MV-4-11 (cell line): Measurements from ENCODE around the gene ATG4B.

Experiments used
- DNase-seq: peaks from one replicate; lab custom pipeline; 2025; lab: John Stamatoyannopoulos, UW

ATG4B gene

DNA sequence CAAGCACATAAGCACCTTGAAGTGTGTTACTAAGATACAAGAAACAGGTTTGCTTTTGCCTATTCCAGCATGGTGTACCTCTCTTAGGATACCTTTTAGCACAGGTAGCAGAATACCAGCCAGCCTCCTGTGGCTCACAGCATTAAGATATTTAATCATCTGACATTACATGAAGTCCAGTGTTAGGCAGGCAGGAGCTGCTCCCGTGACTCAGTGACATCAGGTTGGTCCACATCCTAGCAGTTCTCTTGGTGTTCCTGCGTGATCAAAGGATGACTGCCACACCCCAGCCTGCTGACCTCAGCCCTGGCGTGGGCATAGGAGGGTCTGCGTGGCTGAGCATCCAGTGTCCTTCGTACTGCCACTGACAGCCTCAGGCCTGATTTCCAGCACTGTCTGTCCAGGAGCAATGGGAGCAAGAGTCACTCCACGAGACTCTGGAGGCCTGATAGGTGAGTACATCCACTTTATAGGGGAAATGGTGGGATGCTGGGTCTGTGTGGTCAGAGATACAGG is 52.8 kb downstream of the ATG4B start:
- no peak for DNase-seq

DNA sequence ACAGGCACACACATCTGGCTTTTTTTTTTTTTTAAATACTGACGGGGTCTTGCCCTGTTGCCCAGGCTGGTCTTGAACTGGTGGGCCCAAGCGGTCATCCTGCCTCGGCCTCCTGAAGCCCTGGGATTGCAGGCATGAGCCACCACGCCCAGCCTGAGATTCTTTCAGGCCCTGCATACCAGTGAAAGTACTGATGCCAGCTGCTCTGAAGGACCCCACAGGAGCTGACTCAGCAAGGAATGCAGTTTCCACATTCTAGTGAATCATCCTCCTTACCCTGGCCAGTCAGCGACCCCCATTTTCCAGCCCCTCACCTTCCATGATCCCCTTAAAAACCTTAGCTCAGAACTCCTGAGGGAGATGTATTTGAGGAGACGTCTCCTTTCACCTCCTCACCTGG is 55.0 kb downstream of the ATG4B start:
- DNase-seq = no peak

DNA sequence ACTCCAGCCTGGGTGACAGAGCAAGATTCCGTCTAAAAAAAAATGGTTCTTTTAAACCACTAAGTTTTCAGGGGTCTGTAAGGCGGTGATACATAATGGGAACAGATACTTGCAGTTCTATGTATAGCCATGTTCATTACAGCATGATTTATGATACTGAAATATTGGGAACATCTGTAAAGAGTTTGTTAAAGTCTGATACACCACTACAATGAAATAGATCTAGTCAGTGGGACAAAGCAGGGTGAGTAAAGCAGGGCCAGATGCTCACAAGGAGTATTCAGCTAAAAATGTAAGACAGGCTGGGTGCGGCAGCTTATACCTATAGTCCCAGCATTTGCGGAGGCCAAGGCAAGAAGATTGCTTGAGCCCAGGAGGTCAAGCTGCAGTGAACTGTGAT is 58.2 kb downstream of the ATG4B start:
- DNase-seq = peak; percentile 36

DNA sequence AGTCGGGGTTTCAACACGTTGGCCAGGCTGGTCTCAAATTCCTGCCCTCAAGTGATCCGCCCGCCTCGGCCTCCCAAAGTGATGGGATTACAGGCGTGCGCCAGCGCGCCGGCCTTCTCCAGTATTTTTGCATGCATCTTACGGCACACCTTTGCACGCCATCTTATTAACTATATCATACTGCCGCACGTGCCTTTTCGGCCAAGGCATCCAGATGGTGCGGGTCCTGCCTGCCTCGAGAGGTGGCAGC is 63.6 kb downstream of the ATG4B start:
- DNase-seq = no peak

DNA sequence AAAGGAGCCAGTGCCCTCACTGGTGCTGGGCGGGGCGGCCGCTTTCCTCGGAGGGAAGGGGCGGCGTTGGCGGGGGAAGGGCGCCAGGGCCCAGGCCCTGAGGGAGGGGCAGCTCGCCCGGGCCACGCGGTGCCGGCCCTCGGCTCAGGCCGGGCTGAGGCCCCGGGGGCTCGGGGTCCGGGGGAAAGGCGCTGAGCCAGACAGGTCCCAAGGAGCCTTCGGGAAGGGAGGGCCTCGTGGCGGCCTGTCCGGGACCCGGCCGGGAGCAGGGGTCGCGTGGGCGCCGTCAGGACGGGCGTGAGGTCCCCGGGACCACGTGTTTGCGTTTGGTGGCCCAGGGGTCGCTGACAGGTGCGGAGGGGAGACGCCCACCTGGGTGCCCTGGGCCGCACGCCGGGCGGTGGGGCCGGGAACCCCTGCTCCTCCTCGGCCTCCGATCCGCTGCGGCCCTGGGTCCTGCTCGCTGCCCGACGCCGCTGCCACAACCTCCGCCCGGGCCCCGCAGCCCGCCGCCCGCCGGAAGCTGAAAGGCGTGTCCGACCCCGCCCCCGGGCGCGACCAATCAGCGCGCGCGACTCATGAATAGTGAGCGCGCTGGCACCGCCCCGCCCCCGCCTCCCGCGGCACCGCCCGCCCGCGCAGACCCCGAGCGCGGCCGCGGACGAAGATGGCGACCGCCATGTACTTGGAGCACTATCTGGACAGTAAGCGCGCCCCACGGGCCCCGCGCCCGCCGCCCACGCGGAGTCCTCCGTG is 64.1 kb downstream of the ATG4B start, which contains the start of gene ING5:
Gene ING5 (plus strand): TSS at position 641 of the 756 bp plus-strand sequence. CDS start 27 bp downstream, at position 668.
- DNase-seq = peak; percentile 83

DNA sequence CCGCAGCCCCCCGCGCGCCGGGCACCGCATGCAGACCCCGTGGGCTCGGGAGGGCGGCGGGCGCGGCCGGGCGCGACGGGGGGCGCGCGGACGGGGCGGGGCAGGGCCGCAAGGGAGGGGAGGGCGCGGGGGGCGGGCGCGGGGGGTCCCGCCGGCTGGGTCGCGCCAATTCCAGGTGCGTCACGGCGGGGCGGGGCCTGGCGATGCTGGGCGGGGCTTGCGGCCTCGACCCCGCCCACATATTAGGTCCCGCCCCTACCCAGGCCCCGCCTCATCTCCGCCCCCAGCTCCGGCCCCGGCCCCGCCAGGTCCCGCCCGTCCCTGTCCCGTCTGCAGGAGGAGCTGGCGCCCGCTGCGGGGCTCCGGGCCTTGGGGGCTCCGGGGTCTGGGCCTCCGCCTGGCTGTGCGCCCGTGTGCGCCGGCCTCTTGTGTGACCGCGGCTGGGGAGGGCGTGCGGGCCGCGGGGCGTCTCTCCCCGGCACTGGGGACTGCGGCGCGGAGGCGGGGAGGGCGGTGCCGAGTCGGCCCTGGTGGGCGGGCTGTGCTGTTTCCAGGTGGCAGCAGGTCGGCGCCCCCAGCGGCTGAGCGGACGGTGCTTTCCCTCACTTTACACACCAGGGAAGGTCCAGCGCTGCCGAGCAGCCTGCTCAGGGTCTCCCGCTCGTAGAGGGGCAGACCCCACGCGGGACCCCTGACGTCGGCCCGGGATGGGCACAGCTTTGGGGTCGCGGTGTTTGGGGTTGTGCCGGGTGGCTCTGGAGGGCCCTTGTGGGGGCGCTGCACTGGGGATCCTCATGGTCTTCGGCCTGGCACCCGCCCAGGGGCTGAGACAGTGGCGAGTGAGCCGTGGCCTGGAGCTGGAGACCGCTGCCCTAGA is 64.9 kb downstream of the ATG4B start:
- peak; percentile 60 for DNase-seq

DNA sequence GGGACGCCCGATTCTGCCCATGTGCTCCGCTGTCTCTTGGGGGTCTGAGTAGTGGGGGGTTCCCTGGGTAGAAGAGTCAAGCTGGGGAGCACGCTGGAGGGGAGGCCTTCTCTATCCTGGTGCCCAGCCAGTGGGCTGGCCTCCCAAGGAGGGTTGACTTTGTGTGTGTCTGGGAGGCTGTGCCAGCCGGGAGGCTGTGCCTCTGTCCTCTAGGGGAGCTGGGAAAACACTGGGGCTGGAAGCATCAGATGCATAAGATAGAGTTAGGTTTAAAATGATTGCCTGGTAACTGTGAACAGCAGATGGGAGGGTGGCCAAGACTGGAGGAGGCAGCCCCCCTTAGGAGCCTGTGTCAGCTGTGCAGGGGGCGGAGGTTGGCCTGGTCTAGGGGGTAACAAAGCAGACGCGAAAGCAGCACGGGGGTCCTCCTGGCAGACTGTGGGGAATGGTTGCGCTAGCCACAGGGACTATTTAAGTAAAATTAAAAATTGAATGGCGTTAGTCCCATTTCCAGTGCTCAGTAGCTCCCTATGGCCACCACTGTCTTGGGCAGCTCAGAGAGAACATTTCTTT is 65.6 kb downstream of the ATG4B start:
- no peak for DNase-seq

DNA sequence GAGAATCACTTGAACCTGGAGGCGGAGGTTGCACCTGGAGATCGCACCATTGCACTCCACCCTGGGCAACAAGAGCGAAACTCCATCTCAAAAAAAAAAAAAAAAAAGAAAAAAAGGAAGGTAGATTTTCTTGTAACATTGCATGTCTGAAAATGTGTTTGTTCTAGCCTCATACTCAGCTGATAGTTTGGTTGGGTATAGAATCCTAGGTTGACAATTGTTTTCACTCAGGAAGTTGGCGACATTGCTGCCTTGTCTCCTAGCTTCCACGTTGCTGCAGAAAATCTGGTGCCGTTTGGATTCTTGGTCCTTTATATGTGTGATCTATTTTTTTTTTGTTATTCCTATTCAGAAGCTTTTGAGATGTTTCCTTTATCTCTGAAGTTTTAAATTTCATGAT is 69.0 kb downstream of the ATG4B start:
- no peak for DNase-seq

DNA sequence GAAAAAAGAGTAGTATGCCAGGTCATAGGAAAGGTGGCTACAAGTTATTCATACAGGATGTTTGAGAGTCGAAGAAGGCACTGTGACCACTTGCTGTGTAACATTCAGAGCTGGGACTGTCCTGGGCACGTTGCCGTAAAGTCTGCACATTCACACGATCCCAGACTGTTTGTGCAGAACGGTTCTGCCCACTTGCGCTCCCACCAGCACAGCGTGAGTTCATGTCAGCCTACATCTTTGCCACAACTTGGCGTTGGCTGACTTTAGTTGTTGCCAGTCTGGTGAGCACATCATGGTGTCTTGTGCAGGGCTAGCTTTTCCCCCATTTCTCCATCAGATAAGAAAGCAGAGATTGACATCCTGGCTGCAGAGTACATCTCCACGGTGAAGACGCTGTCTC is 71.4 kb downstream of the ATG4B start:
- no peak for DNase-seq

DNA sequence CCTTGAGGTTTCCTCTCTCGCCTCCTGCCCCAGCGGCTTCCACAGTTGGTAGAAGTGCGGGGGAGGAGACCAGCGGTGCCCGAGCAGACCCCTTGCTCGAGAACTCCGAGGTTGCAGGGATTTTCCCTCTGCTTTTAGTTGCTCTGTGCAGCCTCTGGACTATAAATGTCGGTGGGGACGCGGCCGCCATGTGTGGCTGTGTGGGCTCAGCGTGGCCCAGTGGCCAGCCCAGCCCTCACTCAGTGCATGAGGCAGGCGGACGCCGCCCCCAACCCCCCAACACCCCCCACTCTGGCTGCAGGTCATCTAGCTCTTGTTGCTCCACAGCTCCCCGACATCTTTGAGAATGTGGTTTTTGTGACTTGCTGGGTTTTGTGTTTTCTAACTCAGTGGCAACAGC is 81.6 kb downstream of the ATG4B start:
- no peak for DNase-seq

DNA sequence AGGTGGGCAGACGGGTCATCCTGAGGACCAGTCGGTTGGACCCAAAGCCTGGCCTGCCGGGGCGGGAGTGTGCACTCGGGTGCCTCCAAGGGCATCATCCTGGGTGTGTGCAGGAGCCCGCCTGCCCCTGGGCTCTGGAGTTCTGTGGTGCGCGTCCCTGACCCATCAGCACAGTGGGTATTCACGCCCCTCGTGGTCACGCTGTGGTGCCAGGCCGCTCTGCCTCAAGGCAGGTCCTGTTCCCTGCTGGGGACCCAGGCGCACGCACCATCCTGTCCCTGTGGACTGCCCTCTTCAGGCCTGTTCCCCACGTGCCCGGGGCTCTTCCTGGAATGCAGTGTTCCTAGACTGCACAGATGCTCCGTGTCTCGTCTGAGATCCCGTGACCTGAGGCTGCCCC is 82.6 kb downstream of the ATG4B start:
- DNase-seq = no peak

DNA sequence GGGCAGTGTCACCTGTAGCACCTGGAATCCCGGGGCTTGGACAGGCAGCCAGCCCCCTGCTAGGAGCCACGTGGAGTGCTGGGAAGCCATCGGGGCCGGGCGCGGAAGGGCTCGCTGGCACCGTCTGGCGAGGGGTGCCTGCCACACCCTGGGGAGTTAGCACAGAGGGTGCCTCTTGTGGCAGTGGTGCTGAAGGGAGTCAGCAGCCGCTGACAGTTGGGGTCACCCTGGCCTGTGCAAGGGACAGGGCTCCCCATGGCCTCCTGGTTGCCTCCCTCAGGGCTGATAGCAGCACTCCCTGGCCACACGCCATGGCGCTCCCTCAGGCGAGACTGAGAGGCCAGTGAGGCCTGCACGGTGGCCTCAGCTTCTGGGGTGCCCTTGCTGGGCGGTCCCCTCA is 83.1 kb downstream of the ATG4B start:
- DNase-seq = no peak

DNA sequence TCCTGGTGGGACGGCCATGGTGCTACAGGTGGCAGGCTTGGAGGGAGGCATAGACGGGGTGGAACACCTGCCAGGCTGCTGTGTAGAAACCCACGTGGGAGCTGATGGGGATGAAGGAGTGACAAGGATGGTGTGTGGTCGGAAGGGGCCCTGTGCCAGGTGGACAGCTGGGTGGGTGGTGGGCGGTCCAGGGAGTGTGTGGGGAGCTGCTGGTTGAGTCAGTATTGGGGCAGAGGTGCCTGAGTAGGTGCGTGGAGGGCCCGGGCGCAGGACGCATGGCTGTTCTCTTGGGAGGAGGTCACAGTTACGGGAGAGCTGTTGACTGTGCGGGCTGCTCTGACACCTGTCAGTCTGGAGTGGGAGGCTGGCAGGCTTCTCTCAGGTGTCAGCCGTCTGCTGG is 84.4 kb downstream of the ATG4B start:
- DNase-seq = no peak

DNA sequence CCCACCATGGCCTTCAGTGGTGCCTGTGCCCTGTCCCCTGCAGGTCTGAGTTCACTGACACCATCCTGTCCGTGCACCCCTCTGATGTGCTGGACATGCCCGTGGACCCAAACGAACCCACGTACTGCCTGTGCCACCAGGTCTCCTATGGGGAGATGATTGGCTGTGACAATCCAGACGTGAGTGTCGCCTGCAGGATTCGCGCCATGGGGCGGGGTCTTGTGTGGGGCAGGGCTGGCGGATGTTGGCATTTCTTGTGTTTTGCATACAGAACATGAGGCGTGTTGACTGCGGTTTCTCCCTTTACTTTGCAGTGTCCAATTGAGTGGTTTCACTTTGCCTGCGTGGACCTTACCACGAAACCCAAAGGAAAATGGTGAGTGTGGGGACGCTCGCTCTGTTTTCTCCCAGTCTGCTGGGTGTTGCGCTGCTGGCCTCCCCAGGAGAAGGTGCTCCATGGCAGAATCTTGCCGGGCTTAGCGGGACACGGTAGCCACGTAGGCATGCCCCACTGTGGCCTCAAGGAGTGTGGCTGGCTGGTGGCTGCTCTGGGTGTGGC is 85.5 kb downstream of the ATG4B start:
- no peak for DNase-seq
